ENCODE measurements around the gene ALG2. TPM values are rescaled to one million over a fixed set of nuclear protein-coding genes. Genes with fewer than 3 reads are reported as not detected.

The ALG2 gene
- total RNA-seq, 2 donors from 2014 or later: 52.1 to 58.6 TPM

GRCh38 chr9:99187311-99187710, 34.4 kb downstream of the ALG2 start:
- Histone ChIP-seq H3K9me3 (no peaks in the 10 kb centered on the region), H3K36me3 (replicated peaks in 1 of 2; ENCODE audit: insufficient read depth in 1 of 2, low read depth in 2 of 2) (no peaks in the 10 kb centered on the region), H3K27me3 (no peaks in the 10 kb centered on the region), H3K4me1 (peaks cover 9% of the 10 kb centered on the region), H3K4me3 (no peak overlapping the region), H3K27ac (no peak overlapping the region)
- WGBS, 2 donors: 77 to 84% methylated on average over 4 of the region's 4 CpGs
- TF ChIP-seq POLR2A (IDR thresholded peaks at IDR 0.05) (no peak), CTCF (IDR thresholded peaks at IDR 0.05) (no peak)
- DNase-seq (no peak), ATAC-seq (no peak)
- intact Hi-C loops (cut with DNase I): no loop called here

- intact Hi-C loops (cut with DNase I): no loop called here
- 75 to 89% methylated on average over 5 of the region's 5 CpGs for WGBS, 2 donors
Observed at GRCh38 chr9:99185934-99186333, 35.8 kb downstream of the ALG2 start.

DNA sequence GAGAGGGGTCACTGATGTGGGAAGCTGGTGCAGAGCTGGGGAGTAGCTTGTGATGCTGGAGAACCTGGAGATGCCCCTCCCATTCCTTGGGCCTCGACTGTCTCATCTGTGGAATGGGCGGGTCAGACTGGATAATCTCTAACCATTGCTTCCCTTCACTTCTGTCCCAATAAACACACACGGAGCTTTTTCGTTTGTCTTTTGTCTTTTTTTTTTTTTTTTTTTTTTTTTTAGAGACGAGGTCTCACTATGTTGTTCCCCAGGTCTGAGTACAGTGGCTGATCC, 36.5 kb downstream of the ALG2 start:
- Histone ChIP-seq H3K4me1 (peaks cover 9% of the 10 kb centered on the region), H3K4me3 (no peak overlapping the region), H3K27ac (no peak overlapping the region), H3K36me3 (replicated peaks in 1 of 2; ENCODE audit: insufficient read depth in 1 of 2, low read depth in 2 of 2) (no peaks in the 10 kb centered on the region), H3K27me3 (no peaks in the 10 kb centered on the region), H3K9me3 (no peaks in the 10 kb centered on the region)
- WGBS, 2 donors: 65 to 74% methylated on average over 5 of the region's 5 CpGs
- intact Hi-C loops (cut with DNase I): no loop called here
- no peak for DNase-seq
- no peak for ATAC-seq
- TF ChIP-seq POLR2A (IDR thresholded peaks at IDR 0.05) (no peak), CTCF (IDR thresholded peaks at IDR 0.05) (no peak)

More at GRCh38 chr9:99185934-99186333, 35.8 kb downstream of the ALG2 start:
- Histone ChIP-seq H3K36me3 (replicated peaks in 1 of 2; ENCODE audit: insufficient read depth in 1 of 2, low read depth in 2 of 2) (no peaks in the 10 kb centered on the region), H3K9me3 (no peaks in the 10 kb centered on the region), H3K27ac (no peak overlapping the region), H3K27me3 (no peaks in the 10 kb centered on the region), H3K4me1 (peaks cover 9% of the 10 kb centered on the region), H3K4me3 (no peak overlapping the region)
- DNase-seq (no peak), ATAC-seq (no peak)
- TF ChIP-seq CTCF (IDR thresholded peaks at IDR 0.05): no peak
- no peak for TF ChIP-seq POLR2A (IDR thresholded peaks at IDR 0.05)

DNA sequence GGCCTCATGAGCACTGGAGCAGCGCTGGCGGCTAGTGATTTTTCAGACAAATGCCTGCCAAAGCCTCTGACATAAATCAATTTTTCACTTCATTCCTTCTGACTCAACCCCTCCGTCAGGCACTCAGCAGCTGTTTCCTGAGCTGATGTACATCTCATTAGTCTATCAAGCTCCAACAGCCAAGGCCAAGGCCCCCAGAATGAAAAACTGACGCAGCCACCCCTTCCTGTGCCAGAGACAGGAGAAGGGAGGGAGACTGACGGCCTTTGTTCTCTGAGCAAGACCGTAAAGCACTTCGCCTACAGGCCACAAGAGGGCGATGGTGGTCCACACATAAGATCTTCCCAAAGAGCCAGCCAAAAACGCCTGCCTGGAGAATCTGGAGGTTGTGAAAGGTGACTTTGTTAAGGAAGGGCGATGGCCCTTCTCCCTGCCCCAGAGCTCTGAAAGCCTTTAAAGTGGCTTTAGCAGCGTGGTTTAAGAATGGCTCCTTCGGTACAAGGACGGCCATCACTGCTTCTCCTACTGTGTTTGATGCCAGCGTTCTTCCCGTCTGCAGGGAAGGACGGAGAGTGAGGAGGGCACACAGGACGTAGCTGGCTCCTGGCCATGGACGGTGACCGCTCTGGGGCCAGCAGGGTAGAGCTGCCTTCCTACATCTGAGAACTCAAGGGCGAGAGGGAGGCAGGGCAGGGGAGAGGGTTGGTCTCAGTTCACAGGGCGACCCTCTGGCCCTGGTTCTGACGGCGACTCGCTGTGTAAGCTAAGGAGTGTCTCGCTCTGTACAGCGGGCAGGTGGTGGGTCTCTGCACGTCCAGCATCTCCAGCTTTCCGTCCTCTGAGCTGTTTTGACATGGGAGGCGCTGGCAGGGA, 37.0 kb downstream of the ALG2 start:
- no peaks in the 10 kb centered on the region for H3K9me3 ChIP-seq
- DNase-seq (peak; percentile 90 to 95 (median 92)), ATAC-seq (peak; percentile 94)
- intact Hi-C loops (cut with DNase I): no loop called here
- TF ChIP-seq CTCF (IDR thresholded peaks at IDR 0.05) (peak; percentile 87 to 95 (median 92)), POLR2A (IDR thresholded peaks at IDR 0.05) (no peak)
- H3K36me3 ChIP-seq (replicated peaks in 1 of 2; ENCODE audit: insufficient read depth in 1 of 2, low read depth in 2 of 2): no peaks in the 10 kb centered on the region
- 14 to 25% methylated on average over 18 to 29 of the region's 29 CpGs for WGBS, 2 donors
- no peak overlapping the region for H3K4me3 ChIP-seq
- no peak overlapping the region for H3K27ac ChIP-seq
- H3K27me3 ChIP-seq: no peaks in the 10 kb centered on the region
- H3K4me1 ChIP-seq: peaks cover 9% of the 10 kb centered on the region

- H3K27me3 ChIP-seq: no peaks in the 10 kb centered on the region
- WGBS, 2 donors: 10 to 36% methylated on average over 2 to 10 of the region's 10 CpGs
- ATAC-seq (no peak), DNase-seq (no peak)
- no peak overlapping the region for H3K27ac ChIP-seq
- H3K4me1 ChIP-seq: peaks cover 9% of the 10 kb centered on the region
- no peaks in the 10 kb centered on the region for H3K36me3 ChIP-seq (replicated peaks in 1 of 2; ENCODE audit: insufficient read depth in 1 of 2, low read depth in 2 of 2)
- no peak overlapping the region for H3K4me3 ChIP-seq
- TF ChIP-seq CTCF (IDR thresholded peaks at IDR 0.05): no peak
- no peak for TF ChIP-seq POLR2A (IDR thresholded peaks at IDR 0.05)
- intact Hi-C loops (cut with DNase I): no loop called here
- no peaks in the 10 kb centered on the region for H3K9me3 ChIP-seq
Observed at GRCh38 chr9:99184110-99184474, 37.6 kb downstream of the ALG2 start.
